GM12878 (cell line): ENCODE measurements around the gene TMEM163. TPM values are rescaled to one million over a fixed set of nuclear protein-coding genes. Genes with fewer than 3 reads are reported as not detected.

Experiments
- ATAC-seq: fragments of 200-7000 bp; cut with Tn5 transposase; 3 replicates; pipeline ENCODE4 v1.9.1; 2020; ENCODE audit warnings: mild to moderate bottlenecking, moderate library complexity
- BruUV-seq: library from RNA; stranded (reverse); fragments of 400-500 nt; replicated peaks from 2 replicates; lab custom pipeline; 2021; lab: Mats Ljungman, UMichigan
- CTCF ChIA-PET: fragments of 300-600 bp; sonication (Branson Sonifier 250); formaldehyde crosslinking; extraction: SDS; loops from one replicate; lab custom pipeline; 2021; ENCODE audit warnings: inconsistent platforms; lab: Yijun Ruan, JAX
- POLR2A ChIA-PET: fragments of 350-600 bp; formaldehyde crosslinking; extraction: SDS; loops from one replicate; lab custom pipeline; 2021; ENCODE audit warnings: inconsistent platforms; lab: Charles Lee
- RAD21 ChIA-PET: fragments of 300-600 bp; sonication (Branson Sonifier 250); formaldehyde crosslinking; loops from one replicate; lab custom pipeline; 2023; ENCODE audit warnings: antibody characterized with exemption; ENCODE audit not compliant: unreplicated experiment; lab: Charles Lee
- SMC1A ChIA-PET: fragments of 300-600 bp; sonication (Branson Sonifier 250); formaldehyde crosslinking; loops from one replicate; lab custom pipeline; 2023; ENCODE audit not compliant: unreplicated experiment, uncharacterized antibody; lab: Charles Lee
- DNase-seq: peaks from one replicate; pipeline ENCODE4 v3.0.0-alpha.2; 2011; ENCODE audit warnings: low read depth, low spot score
- FAIRE-seq: peaks from 3 replicates; lab custom pipeline; 2011; peaks lifted over from hg19 to GRCh38; lab: Jason Lieb, UNC
- H2AFZ ChIP-seq: 2 replicates; pipeline ENCODE4 v1.6.0; 2011; ENCODE audit warnings: low read depth, low read length, control low read depth; ENCODE audit not compliant: control insufficient read depth
- H3K27ac ChIP-seq: 2 replicates; pipeline ENCODE4 v1.5.1; 2011; ENCODE audit warnings: control low read depth; ENCODE audit not compliant: control insufficient read depth, insufficient read depth
- H3K27me3 ChIP-seq, 2 experiments: replicated peaks in 1 of 2; 2 replicates each; pipeline versions ENCODE4 v1.6.0 to v1.6.1; 2011; ENCODE audit warnings: low read length in 1 of 2; ENCODE audit not compliant: control insufficient read depth in 2 of 2, insufficient read depth in 2 of 2
- H3K36me3 ChIP-seq, 2 experiments: 2 replicates each; pipeline ENCODE4 v1.5.1; 2011; ENCODE audit warnings: low read length in 1 of 2; ENCODE audit not compliant: control insufficient read depth in 2 of 2, insufficient read depth in 2 of 2
- H3K4me1 ChIP-seq: 2 replicates; pipeline ENCODE4 v1.6.1; 2011; ENCODE audit warnings: mild to moderate bottlenecking, low read length, moderate library complexity, mixed read lengths; ENCODE audit not compliant: control insufficient read depth, insufficient read depth
- H3K4me2 ChIP-seq: 2 replicates; pipeline ENCODE4 v1.6.0; 2011; ENCODE audit warnings: control low read depth; ENCODE audit not compliant: control insufficient read depth, insufficient read depth
- H3K4me3 ChIP-seq: fragments of 200-600 bp; sonication (generic); 2 replicates; pipeline ENCODE4 v1.5.1; 2016
- H3K79me2 ChIP-seq: 2 replicates; pipeline ENCODE4 v1.6.0; 2011; ENCODE audit warnings: low read length; ENCODE audit not compliant: control insufficient read depth, insufficient read depth
- H3K9ac ChIP-seq: 2 replicates; pipeline ENCODE4 v1.8.0; 2011; ENCODE audit warnings: low read length, control low read depth, mixed read lengths; ENCODE audit not compliant: control insufficient read depth, insufficient read depth
- H3K9me3 ChIP-seq: replicated peaks from 3 replicates; pipeline ENCODE4 v1.5.1; 2011; ENCODE audit warnings: mild to moderate bottlenecking, low read length; ENCODE audit not compliant: control insufficient read depth, insufficient read depth
- H4K20me1 ChIP-seq: 2 replicates; pipeline ENCODE4 v1.6.0; 2011; ENCODE audit not compliant: control insufficient read depth, insufficient read depth
- NKRF ChIP-seq: fragments of 450-650 bp; conservative IDR thresholded peaks from 2 replicates; pipeline ENCODE4 v1.6.1; 2017; ENCODE audit warnings: mild to moderate bottlenecking, moderate library complexity
- WGBS: methylation state at CpG from one replicate; pipeline ENCODE4 v1.1.6; 2016; ENCODE audit warnings: low lambda C conversion rate; ENCODE audit not compliant: insufficient replicate concordance, insufficient coverage; ENCODE audit errors: missing lambda C conversion rate; 5-methylcytosine and 5-hydroxymethylcytosine counted together
- in situ Hi-C: fragments of 300-500 bp; cut with MboI; formaldehyde crosslinking; loops from 9 replicates; pipeline ENCODE4 v1.14.3; 2018; ENCODE audit warnings: mixed read lengths
- intact Hi-C: fragments of 100-400 bp; cut with micrococcal nuclease; formaldehyde crosslinking; loops from one replicate; pipeline ENCODE4 v1.14.2; 2022; ENCODE audit not compliant: unreplicated experiment
- polyA plus RNA-seq, 11 experiments: library from polyadenylated mRNA; depleted of rRNA in 4 of 11; unstranded in 6 of 11; stranded (reverse) in 5 of 11; fragments of >200 nt; fragmentation: Nextera tagmentation in 4 of 11; fragmentation: Illumina TruSeq in 1 of 11; extraction: Ambion mirVana in 4 of 11; extraction: Trizol in 1 of 11; gene quantifications; 1 replicate in 1 of 11; 2 replicates in 10 of 11; pipeline versions ENCODE4 v1.2.1 to v1.2.3, GENCODE V29; 2011 to 2016; ENCODE audit warnings: inconsistent platforms in 2 of 11, missing spikeins in 2 of 11, low read depth in 1 of 11
- total RNA-seq, 4 experiments: library from RNA; depleted of rRNA in 3 of 4; stranded (reverse); fragments of >200 nt in 3 of 4; fragmentation: Illumina TruSeq in 1 of 4; extraction: Trizol in 1 of 4; gene quantifications; 2 replicates each; pipeline versions ENCODE4 v1.2.1 to v1.2.3, GENCODE V29; 2013 to 2021
- TF ChIP-seq, protein P1 (sequence below): fragments of 450-650 bp; IDR thresholded peaks from 2 replicates; pipeline ENCODE4 v1.6.1; 2016; ENCODE audit warnings: mild to moderate bottlenecking
- TF ChIP-seq, protein P2 (sequence below): IDR thresholded peaks from 2 replicates; pipeline ENCODE4 v1.6.1; 2012; ENCODE audit warnings: low read depth, low read length, improper control_type of control experiment
- TF ChIP-seq, protein P3 (sequence below): fragments of 450-650 bp; formaldehyde crosslinking; IDR thresholded peaks from 2 replicates; pipeline ENCODE4 v1.4.0; 2022; ENCODE audit warnings: mild to moderate bottlenecking, moderate library complexity

The TMEM163 gene
- total and polyA plus RNA-seq, 10 of the 15 experiments (the other 5 are each of a cell fraction or from before 2014, with no cell fraction given), result 0.05 to 0.11 (median 0.07) TPM; not detected in 4

GRCh38 chr2:134416637-134417036, 302.2 kb downstream of the TMEM163 start:
- SMC1A ChIA-PET, result interaction anchor here (1.7 kb wide), 1 partner anchor 25 kb away, joined by 4 read pairs; no protein-coding TSS in a partner anchor
- Histone ChIP-seq H3K4me3 (no peak overlapping the region), H3K79me2 (no peaks in the 10 kb centered on the region; the same call in 1 of the 2 replicates), H3K36me3 (peaks cover 9 to 23% of the 10 kb centered on the region in 2 experiments)
- DNase-seq, result no peak
- in situ Hi-C loops (no loop called here), intact Hi-C loops (no loop called here)
- no peak for TF ChIP-seq NKRF
- TF ChIP-seq, protein P1, sequence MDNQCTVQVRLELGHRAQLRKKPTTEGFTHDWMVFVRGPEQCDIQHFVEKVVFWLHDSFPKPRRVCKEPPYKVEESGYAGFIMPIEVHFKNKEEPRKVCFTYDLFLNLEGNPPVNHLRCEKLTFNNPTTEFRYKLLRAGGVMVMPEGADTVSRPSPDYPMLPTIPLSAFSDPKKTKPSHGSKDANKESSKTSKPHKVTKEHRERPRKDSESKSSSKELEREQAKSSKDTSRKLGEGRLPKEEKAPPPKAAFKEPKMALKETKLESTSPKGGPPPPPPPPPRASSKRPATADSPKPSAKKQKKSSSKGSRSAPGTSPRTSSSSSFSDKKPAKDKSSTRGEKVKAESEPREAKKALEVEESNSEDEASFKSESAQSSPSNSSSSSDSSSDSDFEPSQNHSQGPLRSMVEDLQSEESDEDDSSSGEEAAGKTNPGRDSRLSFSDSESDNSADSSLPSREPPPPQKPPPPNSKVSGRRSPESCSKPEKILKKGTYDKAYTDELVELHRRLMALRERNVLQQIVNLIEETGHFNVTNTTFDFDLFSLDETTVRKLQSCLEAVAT, result no peak
- TF ChIP-seq, protein P2, sequence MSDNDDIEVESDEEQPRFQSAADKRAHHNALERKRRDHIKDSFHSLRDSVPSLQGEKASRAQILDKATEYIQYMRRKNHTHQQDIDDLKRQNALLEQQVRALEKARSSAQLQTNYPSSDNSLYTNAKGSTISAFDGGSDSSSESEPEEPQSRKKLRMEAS, result no peak
- TF ChIP-seq, protein P3, sequence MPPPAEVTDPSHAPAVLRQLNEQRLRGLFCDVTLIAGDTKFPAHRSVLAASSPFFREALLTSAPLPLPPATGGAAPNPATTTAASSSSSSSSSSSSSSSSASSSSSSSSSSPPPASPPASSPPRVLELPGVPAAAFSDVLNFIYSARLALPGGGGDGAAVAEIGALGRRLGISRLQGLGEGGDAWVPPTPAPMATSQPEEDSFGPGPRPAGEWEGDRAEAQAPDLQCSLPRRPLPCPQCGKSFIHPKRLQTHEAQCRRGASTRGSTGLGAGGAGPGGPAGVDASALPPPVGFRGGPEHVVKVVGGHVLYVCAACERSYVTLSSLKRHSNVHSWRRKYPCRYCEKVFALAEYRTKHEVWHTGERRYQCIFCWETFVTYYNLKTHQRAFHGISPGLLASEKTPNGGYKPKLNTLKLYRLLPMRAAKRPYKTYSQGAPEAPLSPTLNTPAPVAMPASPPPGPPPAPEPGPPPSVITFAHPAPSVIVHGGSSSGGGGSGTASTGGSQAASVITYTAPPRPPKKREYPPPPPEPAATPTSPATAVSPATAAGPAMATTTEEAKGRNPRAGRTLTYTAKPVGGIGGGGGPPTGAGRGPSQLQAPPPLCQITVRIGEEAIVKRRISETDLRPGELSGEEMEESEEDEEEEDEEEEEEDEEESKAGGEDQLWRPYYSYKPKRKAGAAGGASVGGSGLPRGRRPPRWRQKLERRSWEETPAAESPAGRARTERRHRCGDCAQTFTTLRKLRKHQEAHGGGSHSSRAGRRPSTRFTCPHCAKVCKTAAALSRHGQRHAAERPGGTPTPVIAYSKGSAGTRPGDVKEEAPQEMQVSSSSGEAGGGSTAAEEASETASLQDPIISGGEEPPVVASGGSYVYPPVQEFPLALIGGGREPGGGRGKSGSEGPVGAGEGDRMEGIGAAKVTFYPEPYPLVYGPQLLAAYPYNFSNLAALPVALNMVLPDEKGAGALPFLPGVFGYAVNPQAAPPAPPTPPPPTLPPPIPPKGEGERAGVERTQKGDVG (CRISPR knock-in tag), result no peak
- TF ChIP-seq, all 136 proteins: peak for 0
- FAIRE-seq (no peak), ATAC-seq (no peak)
- H3K4me2 ChIP-seq, result no peak overlapping the region
- WGBS, result 100% methylated on average over 1 of the region's 1 CpG
- no peak overlapping the region for H3K9ac ChIP-seq
- POLR2A ChIA-PET, result no interaction called here
- no peak overlapping the region for H2AFZ ChIP-seq
- no TSS peak for BruUV-seq
- H3K9me3 ChIP-seq, result no peaks in the 10 kb centered on the region
- H3K4me1 ChIP-seq, result peaks cover 7% of the 10 kb centered on the region
- RAD21 ChIA-PET, result interaction anchor here (1.1 kb wide), 1 partner anchor 530 kb away, joined by 3 read pairs; no protein-coding TSS in a partner anchor
- H3K27ac ChIP-seq, result no peak overlapping the region
- CTCF ChIA-PET, result interaction anchor here (0.6 to 3.7 kb wide), 2 partner anchors 183 to 299 kb away, joined by 3 to 24 read pairs; no protein-coding TSS in a partner anchor
- no peaks in the 10 kb centered on the region for H4K20me1 ChIP-seq
- no peaks in the 10 kb centered on the region for H3K27me3 ChIP-seq
